ENCODE results near the gene ZIM2.

The ZIM2 gene

DNA sequence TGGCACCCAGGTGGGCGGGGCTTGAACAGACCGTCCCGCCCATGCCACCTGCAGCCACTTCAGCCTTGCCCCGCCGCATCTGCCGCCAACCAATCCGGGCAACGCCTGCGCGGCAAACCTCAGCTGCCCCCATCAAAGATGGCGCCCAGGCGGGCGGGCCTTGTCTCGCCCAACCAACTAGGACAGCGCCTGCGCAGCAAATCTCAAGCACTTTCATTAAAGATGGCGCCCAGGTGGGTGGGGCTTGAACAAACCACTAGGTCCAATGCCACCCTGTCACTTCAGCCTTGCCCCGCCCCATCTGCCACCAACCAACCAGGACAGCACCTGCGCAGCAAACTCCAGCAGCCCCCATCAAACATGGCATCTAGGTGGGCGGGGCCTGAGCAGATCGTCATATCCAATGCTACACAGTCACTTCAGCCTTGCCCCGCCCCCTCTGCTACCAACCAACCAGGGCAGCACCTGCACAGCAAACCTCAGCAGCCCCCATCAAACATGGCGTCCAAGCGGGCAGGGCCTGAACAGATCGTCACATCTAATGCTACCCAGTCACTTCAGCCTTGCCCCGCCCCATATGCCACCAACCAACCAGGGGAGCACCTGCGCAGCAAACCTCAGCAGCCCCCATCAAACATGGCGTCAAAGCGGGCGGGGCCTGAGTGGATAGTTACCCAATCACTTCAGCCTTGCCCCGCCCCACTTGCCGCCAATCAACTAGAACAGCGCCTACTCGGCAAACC, 1.4 kb downstream of the ZIM2 start:
- H3K4me3 ChIP-seq (replicated peaks; ENCODE audit: low read depth, low read length) = no peak overlapping the region
- TF ChIP-seq, protein P1, sequence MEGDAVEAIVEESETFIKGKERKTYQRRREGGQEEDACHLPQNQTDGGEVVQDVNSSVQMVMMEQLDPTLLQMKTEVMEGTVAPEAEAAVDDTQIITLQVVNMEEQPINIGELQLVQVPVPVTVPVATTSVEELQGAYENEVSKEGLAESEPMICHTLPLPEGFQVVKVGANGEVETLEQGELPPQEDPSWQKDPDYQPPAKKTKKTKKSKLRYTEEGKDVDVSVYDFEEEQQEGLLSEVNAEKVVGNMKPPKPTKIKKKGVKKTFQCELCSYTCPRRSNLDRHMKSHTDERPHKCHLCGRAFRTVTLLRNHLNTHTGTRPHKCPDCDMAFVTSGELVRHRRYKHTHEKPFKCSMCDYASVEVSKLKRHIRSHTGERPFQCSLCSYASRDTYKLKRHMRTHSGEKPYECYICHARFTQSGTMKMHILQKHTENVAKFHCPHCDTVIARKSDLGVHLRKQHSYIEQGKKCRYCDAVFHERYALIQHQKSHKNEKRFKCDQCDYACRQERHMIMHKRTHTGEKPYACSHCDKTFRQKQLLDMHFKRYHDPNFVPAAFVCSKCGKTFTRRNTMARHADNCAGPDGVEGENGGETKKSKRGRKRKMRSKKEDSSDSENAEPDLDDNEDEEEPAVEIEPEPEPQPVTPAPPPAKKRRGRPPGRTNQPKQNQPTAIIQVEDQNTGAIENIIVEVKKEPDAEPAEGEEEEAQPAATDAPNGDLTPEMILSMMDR (IDR thresholded peaks at IDR 0.05; ENCODE audit: low read length, missing control alignments) = no peak
- DNase-seq (ENCODE audit: low read depth) = peak; percentile 77

DNA sequence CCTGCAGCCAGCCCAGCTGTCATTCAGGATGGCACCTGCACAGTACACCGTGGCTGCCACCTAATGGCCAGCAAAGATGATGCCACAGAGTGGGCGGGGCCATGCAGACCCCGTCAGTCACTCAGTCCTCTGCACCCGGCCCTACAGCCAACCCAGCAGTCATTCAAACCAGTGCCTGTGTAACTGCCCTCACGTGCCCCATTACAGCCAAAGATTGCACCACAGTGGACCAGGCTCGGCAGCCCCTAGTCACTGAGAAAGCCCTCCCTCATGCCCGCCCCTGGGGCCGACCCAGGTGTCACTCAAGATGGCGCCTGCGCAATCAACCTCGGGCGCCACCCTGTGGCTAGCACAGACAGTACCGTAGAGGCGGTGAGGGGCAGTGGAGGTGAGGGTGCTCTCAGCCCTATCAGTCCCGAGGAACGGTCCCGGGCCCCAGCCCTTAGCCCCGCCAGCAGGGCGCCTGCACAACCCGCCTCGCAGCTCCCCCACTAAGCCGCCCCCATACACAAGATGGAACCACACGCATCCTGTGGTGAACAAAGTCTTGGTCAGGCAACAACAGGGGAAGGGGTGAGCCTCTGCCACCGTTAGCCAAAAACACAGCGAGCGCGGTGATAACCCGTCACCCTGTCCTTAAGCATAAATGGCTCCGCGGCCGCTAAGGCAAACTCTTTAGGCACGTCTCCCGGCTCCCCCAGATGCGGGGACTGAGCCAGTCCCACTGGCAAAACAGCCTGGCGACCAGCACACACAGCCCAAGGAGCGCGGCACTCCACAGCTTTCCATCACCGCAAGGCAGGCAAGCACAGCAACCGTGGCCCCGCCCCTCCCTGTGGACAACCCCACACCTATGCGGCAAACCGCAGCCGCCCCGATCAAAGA, 2.3 kb downstream of the ZIM2 start:
- DNase-seq (ENCODE audit: low read depth) = peak; percentile 32
- H3K4me3 ChIP-seq (replicated peaks; ENCODE audit: low read depth, low read length) = peak overlapping the region; percentile 22

DNA sequence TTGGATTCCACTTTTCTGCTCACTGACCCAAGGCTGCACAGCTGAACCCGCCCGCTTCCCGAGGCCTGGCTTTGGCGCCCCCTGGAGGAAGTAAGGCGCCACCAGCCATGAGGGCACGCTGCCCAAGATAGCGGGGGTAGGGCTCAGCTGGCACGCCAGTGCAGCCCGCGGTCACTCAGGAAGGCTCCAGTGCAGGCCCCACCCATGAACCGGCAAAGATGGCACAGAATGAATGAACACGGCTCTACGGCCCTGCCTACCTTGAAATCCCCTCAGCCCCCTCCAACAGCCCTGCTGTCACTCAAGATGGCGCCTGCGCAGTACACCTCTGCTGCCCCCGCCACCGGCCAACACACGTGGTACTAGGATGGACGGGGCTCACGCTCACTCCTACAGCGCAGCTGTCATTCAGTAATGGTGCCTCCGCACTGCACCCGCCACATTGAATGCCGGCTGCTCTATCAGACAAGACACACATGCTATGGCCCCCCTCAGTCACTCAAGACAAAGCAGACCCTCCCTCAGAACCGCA, 3.0 kb downstream of the ZIM2 start:
- TF ChIP-seq, protein P1 (IDR thresholded peaks at IDR 0.05; ENCODE audit: low read length, missing control alignments) = no peak
- peak; percentile 22 for DNase-seq (ENCODE audit: low read depth)
- no peak overlapping the region for H3K4me3 ChIP-seq (replicated peaks; ENCODE audit: low read depth, low read length)

More for the DNA sequence above, 2.3 kb downstream of the ZIM2 start:
- TF ChIP-seq, protein P1 (IDR thresholded peaks at IDR 0.05; ENCODE audit: low read length, missing control alignments) = no peak

DNA sequence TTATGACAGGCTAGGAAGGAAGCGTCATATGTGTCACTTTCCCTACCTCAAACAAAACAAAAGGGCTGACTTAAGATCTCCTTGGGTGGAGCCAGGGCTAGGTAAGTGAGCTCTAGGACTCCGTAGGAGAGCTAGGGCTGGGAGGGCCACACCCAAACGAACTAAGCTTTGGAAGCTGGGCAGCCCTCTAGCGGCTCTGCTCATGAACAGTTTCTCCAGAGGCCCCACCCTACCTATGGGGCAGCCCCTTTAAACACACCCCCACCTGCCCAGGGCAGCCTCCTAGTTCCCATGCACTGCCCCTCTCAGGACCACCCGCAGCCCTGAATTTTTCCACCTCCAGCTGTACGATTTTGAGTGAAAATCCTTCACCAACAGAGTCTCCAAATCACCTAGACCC, 3.5 kb downstream of the ZIM2 start:
- TF ChIP-seq, protein P1 (IDR thresholded peaks at IDR 0.05; ENCODE audit: low read length, missing control alignments) = no peak
- no peak for DNase-seq (ENCODE audit: low read depth)
- H3K4me3 ChIP-seq (replicated peaks; ENCODE audit: low read depth, low read length) = no peak overlapping the region

DNA sequence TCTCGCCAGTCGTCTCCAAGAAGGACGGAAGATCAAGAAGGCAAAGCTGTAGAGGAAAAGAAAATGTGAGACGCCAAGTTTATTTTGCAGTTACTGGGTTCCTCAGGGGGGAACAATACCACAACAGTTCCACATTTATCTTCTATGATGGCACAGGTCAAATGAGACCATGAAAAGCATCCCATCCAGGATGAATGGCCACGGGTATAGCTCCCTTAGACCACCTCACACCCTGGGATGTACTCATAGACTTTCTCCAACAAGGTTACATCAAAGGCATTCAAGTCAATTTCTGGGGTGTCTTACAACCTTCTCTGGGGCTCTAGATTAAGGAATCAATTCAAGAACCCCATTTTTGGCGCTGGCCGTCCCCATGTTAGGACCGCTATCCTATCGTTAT, 4.5 kb downstream of the ZIM2 start:
- no peak overlapping the region for H3K4me3 ChIP-seq (replicated peaks; ENCODE audit: low read depth, low read length)
- DNase-seq (ENCODE audit: low read depth) = no peak
- TF ChIP-seq, protein P1 (IDR thresholded peaks at IDR 0.05; ENCODE audit: low read length, missing control alignments) = no peak

DNA sequence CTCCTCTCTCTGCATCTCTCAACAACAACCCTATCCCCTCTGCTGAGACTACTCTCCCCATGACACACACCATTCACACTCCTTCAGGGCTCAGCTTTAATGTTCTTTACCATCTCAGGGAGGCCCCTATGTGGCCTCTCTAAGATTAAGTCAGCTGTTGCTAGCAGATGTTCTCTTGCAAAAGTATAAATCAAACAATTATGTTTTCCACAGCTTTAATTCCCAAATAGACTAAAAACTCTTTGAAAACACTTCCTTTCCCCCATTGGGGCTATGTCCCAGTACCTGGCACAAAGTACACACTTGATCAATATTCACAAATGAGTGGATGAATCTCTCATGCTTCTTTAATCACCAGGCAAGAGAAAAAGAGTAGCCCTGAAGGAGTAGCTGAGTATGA, 5.1 kb downstream of the ZIM2 start:
- TF ChIP-seq, protein P1 (IDR thresholded peaks at IDR 0.05; ENCODE audit: low read length, missing control alignments) = no peak
- DNase-seq (ENCODE audit: low read depth) = no peak

More for the DNA sequence above, 5.1 kb downstream of the ZIM2 start:
- no peak overlapping the region for H3K4me3 ChIP-seq (replicated peaks; ENCODE audit: low read depth, low read length)

Data from fibroblast of pulmonary artery (primary cell).